ENCODE results near the gene SVOPL.

The SVOPL gene

GRCh38 chr7:138667535-138668228, 33.5 kb downstream of the SVOPL start:
- no peak for DNase-seq (ENCODE audit: low spot score)
- TF ChIP-seq, protein P1, sequence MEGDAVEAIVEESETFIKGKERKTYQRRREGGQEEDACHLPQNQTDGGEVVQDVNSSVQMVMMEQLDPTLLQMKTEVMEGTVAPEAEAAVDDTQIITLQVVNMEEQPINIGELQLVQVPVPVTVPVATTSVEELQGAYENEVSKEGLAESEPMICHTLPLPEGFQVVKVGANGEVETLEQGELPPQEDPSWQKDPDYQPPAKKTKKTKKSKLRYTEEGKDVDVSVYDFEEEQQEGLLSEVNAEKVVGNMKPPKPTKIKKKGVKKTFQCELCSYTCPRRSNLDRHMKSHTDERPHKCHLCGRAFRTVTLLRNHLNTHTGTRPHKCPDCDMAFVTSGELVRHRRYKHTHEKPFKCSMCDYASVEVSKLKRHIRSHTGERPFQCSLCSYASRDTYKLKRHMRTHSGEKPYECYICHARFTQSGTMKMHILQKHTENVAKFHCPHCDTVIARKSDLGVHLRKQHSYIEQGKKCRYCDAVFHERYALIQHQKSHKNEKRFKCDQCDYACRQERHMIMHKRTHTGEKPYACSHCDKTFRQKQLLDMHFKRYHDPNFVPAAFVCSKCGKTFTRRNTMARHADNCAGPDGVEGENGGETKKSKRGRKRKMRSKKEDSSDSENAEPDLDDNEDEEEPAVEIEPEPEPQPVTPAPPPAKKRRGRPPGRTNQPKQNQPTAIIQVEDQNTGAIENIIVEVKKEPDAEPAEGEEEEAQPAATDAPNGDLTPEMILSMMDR (IDR thresholded peaks at IDR 0.05; ENCODE audit: extremely low read depth, missing control alignments) = no peak

GRCh38 chr7:138666385-138666784, 34.8 kb downstream of the SVOPL start:
- TF ChIP-seq, protein P1 (IDR thresholded peaks at IDR 0.05; ENCODE audit: extremely low read depth, missing control alignments) = no peak
- no peak for DNase-seq (ENCODE audit: low spot score)

DNA sequence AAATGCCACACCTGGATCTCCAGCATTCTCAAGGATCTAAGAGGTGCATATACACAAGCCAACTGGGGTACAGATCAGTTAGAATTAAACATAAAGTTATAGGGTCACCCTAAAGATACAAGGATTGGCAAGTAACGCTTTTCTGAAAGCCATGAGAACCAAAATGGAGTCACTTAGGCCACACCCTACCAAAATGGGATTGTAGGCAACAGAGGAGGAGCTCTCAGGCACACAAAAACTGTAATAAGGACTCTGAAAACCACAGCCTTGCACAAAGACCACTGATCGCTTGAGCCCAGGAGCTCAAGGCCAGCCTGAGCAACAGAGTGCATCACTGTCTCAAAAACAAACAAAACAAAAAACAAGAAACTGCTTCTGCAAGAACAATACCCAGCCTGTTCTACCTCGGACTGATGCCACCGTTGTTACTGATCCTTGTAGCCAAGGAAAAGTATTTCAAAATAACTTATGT, 35.5 kb downstream of the SVOPL start:
- TF ChIP-seq, protein P1 (IDR thresholded peaks at IDR 0.05; ENCODE audit: extremely low read depth, missing control alignments) = no peak
- no peak for DNase-seq (ENCODE audit: low spot score)

GRCh38 chr7:138665249-138665648, 35.9 kb downstream of the SVOPL start:
- DNase-seq (ENCODE audit: low spot score) = no peak
- TF ChIP-seq, protein P1 (IDR thresholded peaks at IDR 0.05; ENCODE audit: extremely low read depth, missing control alignments) = no peak

DNA sequence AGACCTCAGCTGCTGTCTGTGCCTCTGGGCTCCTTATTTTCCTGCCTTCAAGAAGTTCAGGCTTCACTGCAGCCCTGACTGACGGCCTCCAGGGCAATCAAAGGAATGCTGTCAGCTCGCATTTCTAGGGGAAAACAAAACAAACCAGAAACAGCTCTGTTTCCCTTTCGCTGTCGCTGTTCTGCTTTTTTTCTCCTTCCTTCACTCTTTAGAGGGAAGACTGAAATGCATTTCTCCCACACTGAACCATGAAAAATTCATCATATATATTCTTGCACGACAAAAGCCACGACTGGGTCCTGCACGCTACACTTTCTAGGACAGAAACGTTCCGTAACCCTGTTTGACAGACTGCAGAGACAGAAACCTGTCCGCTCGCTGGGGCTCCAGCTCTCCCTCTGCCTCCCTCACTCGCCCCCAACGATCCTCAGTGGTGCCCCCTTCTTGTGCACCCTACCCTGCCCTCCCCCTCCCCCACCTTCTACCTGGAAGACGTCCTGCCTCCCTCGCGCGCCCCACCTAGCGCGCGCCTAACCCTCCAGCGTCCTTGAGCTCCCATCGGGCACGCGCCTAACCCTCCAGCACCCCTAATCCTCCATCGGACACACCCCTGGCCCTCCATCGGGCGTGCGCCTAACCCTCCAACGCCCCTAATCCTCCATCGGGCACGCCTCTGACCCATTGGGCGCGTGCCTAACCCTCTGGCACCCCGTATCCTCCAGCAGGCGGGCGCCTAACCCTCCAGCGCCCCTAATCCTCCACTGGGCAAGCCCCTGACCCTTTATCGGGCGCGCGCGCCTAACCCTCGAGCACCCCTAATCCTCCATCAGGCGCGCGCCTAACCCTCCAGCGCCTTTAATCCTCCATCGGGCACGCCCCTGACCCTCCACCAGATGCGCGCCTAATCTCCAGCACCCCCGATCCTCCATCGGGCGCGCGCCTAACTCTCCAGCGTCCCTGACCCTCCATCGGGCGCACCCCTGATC, 37.1 kb downstream of the SVOPL start:
- TF ChIP-seq, protein P1 (IDR thresholded peaks at IDR 0.05; ENCODE audit: extremely low read depth, missing control alignments) = no peak
- no peak for DNase-seq (ENCODE audit: low spot score)

DNA sequence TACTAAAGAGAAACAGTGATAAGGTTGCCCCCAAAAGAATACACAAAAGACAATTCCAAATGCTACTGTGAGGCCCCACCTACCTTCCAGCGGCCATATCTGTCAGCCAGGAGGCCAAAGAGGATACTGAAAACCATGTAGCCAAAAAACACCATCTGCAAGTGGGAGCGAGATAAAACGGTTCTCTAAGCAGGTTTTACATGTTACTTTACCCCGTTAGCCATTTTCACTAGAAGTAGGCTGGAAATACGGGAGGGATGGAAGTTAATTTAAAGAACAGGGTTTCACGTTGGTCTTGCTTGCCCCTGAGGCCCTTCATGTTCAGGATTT, 38.2 kb downstream of the SVOPL start:
- TF ChIP-seq, protein P1 (IDR thresholded peaks at IDR 0.05; ENCODE audit: extremely low read depth, missing control alignments) = no peak
- DNase-seq (ENCODE audit: low spot score) = no peak

Data from GM20000 (cell line).